DOHH2 (cell line): ENCODE data around the gene NMNAT2.
"Not testable (repeated sequence)": the region's sequence is repeated elsewhere in the genome, so short reads cannot be mapped to it uniquely, and the experiment has no call there.

ENCODE experiments used
- EZH2phosphoT487 ChIP-seq: fragments of 200-600 bp; sonication (generic); IDR thresholded peaks from 2 replicates; pipeline ENCODE4 v1.6.1; 2017; ENCODE audit warnings: borderline replicate concordance, mild to moderate bottlenecking, antibody characterized with exemption, low read length, moderate library complexity, mixed read lengths
- TF ChIP-seq, protein P1 (sequence below): fragments of 200-600 bp; sonication (generic); IDR thresholded peaks from one replicate; pipeline ENCODE4 v1.5.1; 2014; ENCODE audit warnings: antibody characterized with exemption, mild to moderate bottlenecking, low read depth, low read length; ENCODE audit not compliant: poor library complexity, severe bottlenecking

DNA sequence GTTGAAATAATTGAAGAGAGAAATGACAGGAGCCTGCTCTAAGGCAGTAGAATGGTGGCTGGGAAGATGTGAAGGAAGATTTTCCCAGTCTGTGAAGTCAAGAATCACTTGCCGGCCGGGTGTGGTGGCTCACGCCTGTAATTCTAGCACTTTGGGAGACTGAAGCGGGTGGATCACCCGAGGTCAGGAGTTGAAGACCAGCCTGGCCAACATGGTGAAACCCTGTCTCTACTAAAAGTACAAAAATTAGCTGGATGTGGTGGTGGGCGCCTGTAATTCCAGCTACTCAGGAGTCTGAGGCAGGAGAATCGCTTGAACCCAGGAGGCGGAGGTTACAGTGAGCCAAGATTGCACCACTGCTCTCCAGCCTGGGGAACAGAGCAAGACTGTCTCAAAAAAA, 177.3 kb downstream of the NMNAT2 start:
- TF ChIP-seq, protein P1, sequence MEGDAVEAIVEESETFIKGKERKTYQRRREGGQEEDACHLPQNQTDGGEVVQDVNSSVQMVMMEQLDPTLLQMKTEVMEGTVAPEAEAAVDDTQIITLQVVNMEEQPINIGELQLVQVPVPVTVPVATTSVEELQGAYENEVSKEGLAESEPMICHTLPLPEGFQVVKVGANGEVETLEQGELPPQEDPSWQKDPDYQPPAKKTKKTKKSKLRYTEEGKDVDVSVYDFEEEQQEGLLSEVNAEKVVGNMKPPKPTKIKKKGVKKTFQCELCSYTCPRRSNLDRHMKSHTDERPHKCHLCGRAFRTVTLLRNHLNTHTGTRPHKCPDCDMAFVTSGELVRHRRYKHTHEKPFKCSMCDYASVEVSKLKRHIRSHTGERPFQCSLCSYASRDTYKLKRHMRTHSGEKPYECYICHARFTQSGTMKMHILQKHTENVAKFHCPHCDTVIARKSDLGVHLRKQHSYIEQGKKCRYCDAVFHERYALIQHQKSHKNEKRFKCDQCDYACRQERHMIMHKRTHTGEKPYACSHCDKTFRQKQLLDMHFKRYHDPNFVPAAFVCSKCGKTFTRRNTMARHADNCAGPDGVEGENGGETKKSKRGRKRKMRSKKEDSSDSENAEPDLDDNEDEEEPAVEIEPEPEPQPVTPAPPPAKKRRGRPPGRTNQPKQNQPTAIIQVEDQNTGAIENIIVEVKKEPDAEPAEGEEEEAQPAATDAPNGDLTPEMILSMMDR = not testable (repeated sequence)
- not testable (repeated sequence) for TF ChIP-seq EZH2phosphoT487
